Nephron progenitor cell (in vitro differentiated cells): ENCODE measurements around the gene FLNC.
A peak's percentile ranks its signal among the peaks of the same experiment; 100 is the strongest.

Experiments used
- DNase-seq: peaks from one replicate; pipeline ENCODE4 v3.0.0; 2021
- H3K27ac Mint-ChIP-seq: 2 replicates; pipeline ENCODE4 v1.8.0; 2021; ENCODE audit warnings: mild to moderate bottlenecking, moderate library complexity, mixed read lengths
- H3K27me3 Mint-ChIP-seq: 2 replicates; pipeline ENCODE4 v1.8.0; 2021; ENCODE audit warnings: mild to moderate bottlenecking, low read depth, mixed read lengths; ENCODE audit not compliant: poor library complexity
- H3K36me3 Mint-ChIP-seq: 2 replicates; pipeline ENCODE4 v1.8.0; 2021; ENCODE audit warnings: low read depth, mixed read lengths
- H3K4me1 Mint-ChIP-seq: 2 replicates; pipeline ENCODE4 v1.8.0; 2021; ENCODE audit warnings: mixed read lengths
- H3K4me3 Mint-ChIP-seq: 2 replicates; pipeline ENCODE4 v1.8.0; 2021; ENCODE audit warnings: mild to moderate bottlenecking, moderate library complexity, mixed read lengths
- H3K9me3 Mint-ChIP-seq: 2 replicates; pipeline ENCODE4 v1.8.0; 2021; ENCODE audit warnings: mild to moderate bottlenecking, moderate library complexity, mixed read lengths
- TF ChIP-seq, protein P1 (sequence below): fragments of 200-600 bp; sonication (generic); IDR thresholded peaks from 2 replicates; pipeline ENCODE4 v1.5.0; 2021; ENCODE audit warnings: antibody characterized with exemption

Gene FLNC

DNA sequence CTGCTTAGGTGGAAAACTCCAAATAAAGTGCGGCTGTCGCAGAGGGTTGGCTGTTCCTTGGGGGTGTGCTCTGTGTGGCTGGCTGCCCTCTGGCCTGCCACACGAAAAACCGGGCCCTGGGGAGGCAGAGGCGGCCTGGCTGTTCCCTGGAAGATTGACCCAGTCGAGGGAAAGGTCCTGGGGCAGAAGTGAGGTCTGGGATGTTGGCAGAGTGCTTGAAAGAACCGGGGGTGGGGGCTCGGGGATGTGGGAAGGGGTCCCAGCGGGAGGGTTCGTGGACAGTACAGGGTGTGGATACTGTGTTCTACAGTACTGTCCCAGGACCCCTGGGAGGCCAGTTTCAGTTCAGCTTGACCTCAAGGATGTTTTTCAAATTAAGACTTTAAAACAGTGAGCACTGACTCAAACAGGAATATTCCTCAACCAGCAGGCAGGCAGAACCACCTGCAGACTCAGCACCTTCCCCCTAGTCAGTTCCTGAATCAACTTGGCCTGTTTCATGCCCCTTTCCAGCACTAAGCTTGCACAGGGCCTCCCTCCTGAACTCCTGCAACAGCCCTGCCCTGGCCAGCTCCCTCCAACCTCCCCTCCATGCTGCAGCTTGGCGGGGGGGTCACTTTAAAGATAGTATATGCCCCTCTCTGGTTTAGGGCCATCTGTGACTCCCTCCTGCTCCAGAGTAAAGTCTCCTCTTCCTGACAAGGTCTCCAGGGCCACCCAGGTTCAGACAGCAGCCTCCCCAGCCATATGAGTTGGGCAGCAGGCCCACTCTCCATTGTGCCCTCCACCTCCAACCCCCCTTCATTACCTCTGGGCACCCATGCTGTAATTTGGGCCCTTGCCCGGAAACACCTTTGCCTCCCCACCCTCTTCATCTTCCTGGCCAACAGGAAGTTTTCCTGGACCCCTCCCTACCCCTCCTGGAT is 29.3 kb downstream of the FLNC start:
- DNase-seq = no peak
- Mint-ChIP-seq H3K27me3 (peaks cover 10% of the 10 kb centered on the region), H3K4me1 (peaks cover 43% of the 10 kb centered on the region), H3K4me3 (no peak overlapping the region), H3K9me3 (no peaks in the 10 kb centered on the region), H3K27ac (peak overlapping the region; percentile 81), H3K36me3 (peaks cover 1% of the 10 kb centered on the region)
- TF ChIP-seq, protein P1, sequence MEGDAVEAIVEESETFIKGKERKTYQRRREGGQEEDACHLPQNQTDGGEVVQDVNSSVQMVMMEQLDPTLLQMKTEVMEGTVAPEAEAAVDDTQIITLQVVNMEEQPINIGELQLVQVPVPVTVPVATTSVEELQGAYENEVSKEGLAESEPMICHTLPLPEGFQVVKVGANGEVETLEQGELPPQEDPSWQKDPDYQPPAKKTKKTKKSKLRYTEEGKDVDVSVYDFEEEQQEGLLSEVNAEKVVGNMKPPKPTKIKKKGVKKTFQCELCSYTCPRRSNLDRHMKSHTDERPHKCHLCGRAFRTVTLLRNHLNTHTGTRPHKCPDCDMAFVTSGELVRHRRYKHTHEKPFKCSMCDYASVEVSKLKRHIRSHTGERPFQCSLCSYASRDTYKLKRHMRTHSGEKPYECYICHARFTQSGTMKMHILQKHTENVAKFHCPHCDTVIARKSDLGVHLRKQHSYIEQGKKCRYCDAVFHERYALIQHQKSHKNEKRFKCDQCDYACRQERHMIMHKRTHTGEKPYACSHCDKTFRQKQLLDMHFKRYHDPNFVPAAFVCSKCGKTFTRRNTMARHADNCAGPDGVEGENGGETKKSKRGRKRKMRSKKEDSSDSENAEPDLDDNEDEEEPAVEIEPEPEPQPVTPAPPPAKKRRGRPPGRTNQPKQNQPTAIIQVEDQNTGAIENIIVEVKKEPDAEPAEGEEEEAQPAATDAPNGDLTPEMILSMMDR = no peak

DNA sequence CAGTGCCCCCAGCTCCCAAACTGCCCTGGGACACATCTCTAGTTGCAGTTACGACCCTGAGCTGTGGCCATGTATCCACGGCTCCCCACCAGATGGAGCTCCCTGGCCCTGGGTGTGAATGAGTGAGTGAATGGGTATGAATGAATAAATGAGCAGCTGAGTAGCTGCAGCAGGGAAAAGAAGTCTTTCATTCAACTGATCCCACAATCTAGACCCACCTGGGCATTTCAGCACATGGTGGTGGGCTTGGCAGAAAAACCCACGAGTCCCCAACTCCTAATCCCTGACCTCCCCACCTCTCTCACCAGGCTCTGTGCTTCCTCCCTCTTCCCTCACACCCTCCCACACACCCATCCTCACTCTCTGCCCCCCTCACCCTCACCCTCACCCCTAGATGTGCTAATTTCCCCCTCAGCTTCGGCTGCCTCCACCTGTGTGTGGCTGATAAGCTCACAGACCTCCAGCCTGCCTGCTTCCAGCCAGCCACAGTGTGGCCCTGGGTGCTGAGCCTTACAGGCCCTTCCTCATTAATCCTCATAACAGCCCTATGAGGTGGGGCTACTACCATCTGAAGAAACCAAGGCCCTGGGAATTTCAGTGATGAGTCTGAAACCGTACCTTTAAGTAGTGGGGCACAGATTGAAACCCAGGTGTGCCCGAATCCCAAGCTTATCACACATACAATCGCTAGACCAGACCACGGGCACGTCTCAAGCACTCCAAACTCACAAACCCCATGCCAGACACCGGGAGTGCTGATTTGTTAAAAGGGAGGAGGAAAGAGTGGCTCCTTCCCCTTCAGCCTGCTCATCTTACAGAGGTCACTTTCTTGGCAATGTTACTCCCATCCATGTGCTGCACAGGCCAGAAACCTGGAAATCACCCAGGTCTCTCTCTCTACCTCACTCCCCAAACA is 30.2 kb downstream of the FLNC start:
- H3K36me3 Mint-ChIP-seq = peaks cover 10% of the 10 kb centered on the region
- peak overlapping the region; percentile 75 for H3K27ac Mint-ChIP-seq
- H3K9me3 Mint-ChIP-seq = no peaks in the 10 kb centered on the region
- TF ChIP-seq, protein P1 = no peak
- H3K4me1 Mint-ChIP-seq = peaks cover 52% of the 10 kb centered on the region
- no peak for DNase-seq
- peaks cover 12% of the 10 kb centered on the region for H3K27me3 Mint-ChIP-seq
- H3K4me3 Mint-ChIP-seq = no peak overlapping the region

DNA sequence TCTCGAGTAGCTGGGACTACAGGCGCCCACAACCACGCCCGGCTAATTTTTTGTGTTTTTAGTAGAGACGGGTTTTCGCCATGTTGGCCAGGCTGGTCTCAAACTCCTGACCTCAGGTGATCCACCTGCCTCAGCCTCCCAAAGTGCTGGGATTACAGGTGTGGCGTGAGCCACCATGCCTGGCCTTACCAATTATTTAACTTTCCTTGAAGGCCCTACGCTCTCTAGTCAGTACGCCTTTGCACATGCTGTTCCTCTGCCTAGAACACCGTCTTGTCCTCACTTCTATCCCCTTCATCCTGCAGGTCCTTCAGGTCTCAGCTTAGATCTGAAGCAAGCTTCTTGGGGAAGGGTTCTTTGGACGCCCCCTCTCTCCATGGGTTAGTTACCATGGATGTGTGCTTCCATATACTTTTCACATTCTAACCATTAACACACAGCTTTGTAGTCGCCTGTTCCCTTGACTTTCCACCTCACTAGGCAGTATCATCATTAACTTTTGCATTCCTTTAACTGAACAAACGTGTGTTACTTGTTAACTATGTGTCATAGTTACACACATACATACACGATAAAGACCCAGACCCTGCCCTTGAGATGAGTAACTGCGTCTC is 31.9 kb downstream of the FLNC start:
- peaks cover 15% of the 10 kb centered on the region for H3K27me3 Mint-ChIP-seq
- peaks cover 15% of the 10 kb centered on the region for H3K36me3 Mint-ChIP-seq
- H3K4me3 Mint-ChIP-seq = peak overlapping the region; percentile 100
- no peaks in the 10 kb centered on the region for H3K9me3 Mint-ChIP-seq
- peak overlapping the region; percentile 99 for H3K27ac Mint-ChIP-seq
- H3K4me1 Mint-ChIP-seq = peaks cover 63% of the 10 kb centered on the region
- TF ChIP-seq, protein P1 = no peak
- DNase-seq = no peak

DNA sequence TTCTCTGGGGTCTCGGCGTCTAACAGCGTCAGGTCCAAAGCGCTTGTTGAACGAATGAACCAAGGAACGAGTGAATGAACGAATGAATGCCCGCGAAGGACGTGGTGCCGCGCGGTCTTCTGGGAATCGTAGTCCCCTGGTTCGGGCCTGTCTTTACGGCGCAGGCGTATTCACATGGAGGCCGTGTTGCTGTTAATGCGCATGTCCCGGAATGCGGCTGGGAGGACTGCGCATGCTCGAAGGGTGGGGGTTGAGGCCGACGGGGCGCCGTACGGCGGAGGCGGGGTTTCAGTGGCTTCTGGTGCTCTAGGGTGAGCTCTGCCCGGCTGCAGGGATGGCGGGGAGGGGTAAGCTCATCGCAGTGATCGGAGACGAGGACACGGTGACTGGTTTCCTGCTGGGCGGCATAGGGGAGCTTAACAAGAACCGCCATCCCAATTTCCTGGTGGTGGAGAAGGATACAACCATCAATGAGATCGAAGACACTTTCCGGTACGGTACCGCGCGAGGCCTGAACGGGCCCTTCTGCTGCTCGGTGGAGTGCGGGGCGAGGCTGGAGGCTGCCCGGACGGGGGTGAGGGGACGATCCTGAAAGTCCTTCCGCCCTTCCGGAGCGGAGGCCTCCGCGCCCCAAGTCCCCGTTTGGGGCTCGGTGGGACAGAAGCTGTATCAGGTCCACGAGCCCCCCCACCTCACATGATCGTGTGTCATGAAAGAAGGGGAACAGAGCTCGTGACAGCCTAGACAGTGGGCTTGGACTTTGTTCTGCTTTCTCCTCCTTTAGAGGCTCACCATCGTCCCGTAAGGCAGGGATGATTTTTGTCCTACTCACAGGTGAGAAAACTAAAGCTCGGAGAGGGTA is 32.6 kb downstream of the FLNC start, which contains the start of gene ATP6V1F:
TSS of gene ATP6V1F (plus strand) at position 286 of the 862 bp plus-strand sequence. CDS start at position 335, 49 bp downstream.
- no peaks in the 10 kb centered on the region for H3K9me3 Mint-ChIP-seq
- peaks cover 71% of the 10 kb centered on the region for H3K4me1 Mint-ChIP-seq
- peak within 1 kb of the TSS; percentile 100 for H3K4me3 Mint-ChIP-seq
- DNase-seq = peak; percentile 99
- H3K27ac Mint-ChIP-seq = peak within 1 kb of the TSS; percentile 99
- TF ChIP-seq, protein P1 = no peak
- peaks cover 15% of the 10 kb centered on the region for H3K36me3 Mint-ChIP-seq
- H3K27me3 Mint-ChIP-seq = peaks cover 17% of the 10 kb centered on the region

DNA sequence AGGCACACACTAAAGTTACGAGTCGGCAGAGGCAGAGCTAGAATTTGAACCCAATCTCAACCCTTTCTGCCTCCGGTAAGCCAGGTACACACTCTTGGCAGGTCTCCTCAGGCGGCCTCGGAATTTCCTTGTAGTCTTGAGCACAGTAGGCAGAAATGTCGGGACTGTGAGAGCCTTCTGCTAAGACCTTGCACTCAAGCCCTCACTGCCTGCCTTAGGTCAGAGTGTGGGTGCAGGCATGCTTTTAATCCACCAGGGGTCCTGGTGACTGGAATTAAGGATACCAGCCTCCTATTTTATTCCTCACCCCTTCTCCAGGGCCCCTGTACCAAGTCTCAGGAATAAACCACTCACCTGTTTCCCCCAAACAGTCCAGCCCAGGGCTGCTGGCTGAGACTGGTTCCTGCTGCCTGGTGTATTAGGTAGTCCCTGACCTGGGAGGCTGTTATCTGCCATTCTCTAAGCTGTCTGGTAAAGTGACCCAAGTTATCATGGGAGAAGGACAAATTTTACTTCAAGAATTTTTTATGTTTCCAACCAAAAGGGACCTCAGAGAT is 33.3 kb downstream of the FLNC start:
- Mint-ChIP-seq H3K9me3 (no peaks in the 10 kb centered on the region), H3K27ac (peak overlapping the region; percentile 35), H3K36me3 (peaks cover 15% of the 10 kb centered on the region), H3K4me3 (peak overlapping the region; percentile 100), H3K4me1 (peaks cover 78% of the 10 kb centered on the region), H3K27me3 (peaks cover 24% of the 10 kb centered on the region)
- TF ChIP-seq, protein P1 = peak; percentile 48
- DNase-seq = peak; percentile 58
